Natural killer cell (primary cell): Measurements from ENCODE around the gene SCN3A. TPM values are rescaled to one million over a fixed set of nuclear protein-coding genes. Genes with fewer than 3 reads are reported as not detected.

Experiments used
- ATAC-seq, 3 donors: fragments of 150-1000 bp in 2 of 3; fragments of 200-7000 bp in 1 of 3; cut with Tn5 transposase; 1 replicate in 1 of 3; 2 replicates in 2 of 3; pipeline ENCODE4 v1.10.0; 2021; ENCODE audit warnings: mild to moderate bottlenecking in 2 of 3, moderate library complexity in 2 of 3
- DNase-seq, 2 donors: peaks; one replicate each; pipeline versions ENCODE4 v3.0.0 to v3.0.0-alpha.2; 2013 to 2021; ENCODE audit warnings: mixed read lengths in 1 of 2
- H3K27ac ChIP-seq: one replicate; pipeline ENCODE4 v1.5.1; 2013; ENCODE audit warnings: mild to moderate bottlenecking, low read length
- H3K27me3 ChIP-seq: one replicate; pipeline ENCODE4 v1.6.1; 2013; ENCODE audit warnings: low read length; ENCODE audit not compliant: control insufficient read depth, insufficient read depth
- H3K36me3 ChIP-seq: one replicate; pipeline ENCODE4 v1.6.1; 2013; ENCODE audit warnings: low read length; ENCODE audit not compliant: control insufficient read depth, insufficient read depth
- H3K4me1 ChIP-seq: one replicate; pipeline ENCODE4 v1.6.1; 2013; ENCODE audit warnings: low read length; ENCODE audit not compliant: control insufficient read depth, insufficient read depth
- H3K4me3 ChIP-seq: one replicate; pipeline ENCODE4 v1.5.1; 2013; ENCODE audit warnings: low read length
- H3K9me3 ChIP-seq: one replicate; pipeline ENCODE4 v1.6.1; 2013; ENCODE audit warnings: low read length; ENCODE audit not compliant: control insufficient read depth, insufficient read depth
- H3K27ac Mint-ChIP-seq, 2 donors: one replicate each; pipeline ENCODE4 v1.8.0; 2022; ENCODE audit warnings: mild to moderate bottlenecking in 2 of 2, mixed read lengths in 2 of 2, moderate library complexity in 1 of 2
- H3K27me3 Mint-ChIP-seq, 2 donors: one replicate each; pipeline ENCODE4 v1.8.0; 2022; ENCODE audit warnings: low read depth in 2 of 2, mixed read lengths in 2 of 2
- H3K36me3 Mint-ChIP-seq: one replicate; pipeline ENCODE4 v1.8.0; 2022; ENCODE audit warnings: mixed read lengths
- H3K4me1 Mint-ChIP-seq, 2 donors: one replicate each; pipeline ENCODE4 v1.8.0; 2022; ENCODE audit warnings: mixed read lengths in 2 of 2
- H3K4me3 Mint-ChIP-seq: one replicate; pipeline ENCODE4 v1.8.0; 2022; ENCODE audit warnings: mild to moderate bottlenecking, moderate library complexity, mixed read lengths
- H3K9me3 Mint-ChIP-seq, 2 donors: one replicate each; pipeline ENCODE4 v1.8.0; 2022; ENCODE audit warnings: mixed read lengths in 2 of 2
- WGBS: methylation state at CpG from one replicate; pipeline ENCODE4 v1.1.7; 2013; ENCODE audit warnings: missing lambda C conversion rate; ENCODE audit not compliant: insufficient coverage; 5-methylcytosine and 5-hydroxymethylcytosine counted together
- intact Hi-C: fragments of 100-400 bp; cut with micrococcal nuclease; formaldehyde crosslinking; loops from one replicate; pipeline ENCODE4 v1.14.2; 2022
- total RNA-seq, 4 donors: library from RNA; stranded (reverse); fragments of 120-200 nt in 1 of 4; gene quantifications; one replicate each; pipeline versions ENCODE4 v1.2.3 to v1.2.4, GENCODE V29; 2013 to 2022
- TF ChIP-seq, protein P1 (sequence below): fragments of 200-600 bp; IDR thresholded peaks from one replicate; pipeline ENCODE4 v1.8.0; 2022; ENCODE audit warnings: antibody characterized with exemption

Gene SCN3A
- total RNA-seq, 3 donors from 2014 or later (not counting 1 experiment from before 2014, with no cell fraction given) = 0.05 to 0.58 TPM; not detected in 1

DNA sequence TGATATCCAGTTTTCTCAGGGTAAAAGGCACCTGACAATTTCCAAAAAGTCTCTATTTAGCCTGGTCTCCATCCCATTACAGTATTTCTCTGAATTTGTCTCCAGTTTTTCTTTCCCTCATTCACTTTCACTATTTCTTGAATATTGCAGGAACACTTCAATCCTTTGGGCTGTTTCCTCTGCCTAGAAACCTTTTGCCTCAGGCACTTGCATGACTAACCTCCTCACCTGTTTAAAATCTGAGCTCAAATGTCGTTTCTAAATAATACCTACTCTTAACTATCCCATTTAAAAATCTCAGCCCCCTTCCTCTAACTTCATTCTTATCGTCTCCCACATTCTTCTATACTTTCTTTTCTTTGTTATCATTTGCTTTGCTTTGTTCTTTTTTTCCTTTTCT, 44.4 kb upstream of the SCN3A start:
- no peaks in the 10 kb centered on the region for H3K9me3 ChIP-seq
- no peaks in the 10 kb centered on the region for H3K27me3 ChIP-seq
- H3K36me3 ChIP-seq = no peaks in the 10 kb centered on the region
- no peaks in the 10 kb centered on the region for H3K4me1 Mint-ChIP-seq
- ATAC-seq (no peak), DNase-seq (no peak)
- H3K4me1 ChIP-seq = no peaks in the 10 kb centered on the region
- TF ChIP-seq, protein P1, sequence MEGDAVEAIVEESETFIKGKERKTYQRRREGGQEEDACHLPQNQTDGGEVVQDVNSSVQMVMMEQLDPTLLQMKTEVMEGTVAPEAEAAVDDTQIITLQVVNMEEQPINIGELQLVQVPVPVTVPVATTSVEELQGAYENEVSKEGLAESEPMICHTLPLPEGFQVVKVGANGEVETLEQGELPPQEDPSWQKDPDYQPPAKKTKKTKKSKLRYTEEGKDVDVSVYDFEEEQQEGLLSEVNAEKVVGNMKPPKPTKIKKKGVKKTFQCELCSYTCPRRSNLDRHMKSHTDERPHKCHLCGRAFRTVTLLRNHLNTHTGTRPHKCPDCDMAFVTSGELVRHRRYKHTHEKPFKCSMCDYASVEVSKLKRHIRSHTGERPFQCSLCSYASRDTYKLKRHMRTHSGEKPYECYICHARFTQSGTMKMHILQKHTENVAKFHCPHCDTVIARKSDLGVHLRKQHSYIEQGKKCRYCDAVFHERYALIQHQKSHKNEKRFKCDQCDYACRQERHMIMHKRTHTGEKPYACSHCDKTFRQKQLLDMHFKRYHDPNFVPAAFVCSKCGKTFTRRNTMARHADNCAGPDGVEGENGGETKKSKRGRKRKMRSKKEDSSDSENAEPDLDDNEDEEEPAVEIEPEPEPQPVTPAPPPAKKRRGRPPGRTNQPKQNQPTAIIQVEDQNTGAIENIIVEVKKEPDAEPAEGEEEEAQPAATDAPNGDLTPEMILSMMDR = no peak
- no peak overlapping the region for H3K4me3 Mint-ChIP-seq
- no peak overlapping the region for H3K27ac ChIP-seq
- intact Hi-C loops = no loop called here
- no peak overlapping the region for H3K4me3 ChIP-seq
- H3K36me3 Mint-ChIP-seq = no peaks in the 10 kb centered on the region
- peaks cover 0 to 7% of the 10 kb centered on the region in 2 donors for H3K27me3 Mint-ChIP-seq
- H3K9me3 Mint-ChIP-seq = no peaks in the 10 kb centered on the region
- H3K27ac Mint-ChIP-seq = no peak overlapping the region
- 74% methylated on average over 2 of the region's 2 CpGs for WGBS

DNA sequence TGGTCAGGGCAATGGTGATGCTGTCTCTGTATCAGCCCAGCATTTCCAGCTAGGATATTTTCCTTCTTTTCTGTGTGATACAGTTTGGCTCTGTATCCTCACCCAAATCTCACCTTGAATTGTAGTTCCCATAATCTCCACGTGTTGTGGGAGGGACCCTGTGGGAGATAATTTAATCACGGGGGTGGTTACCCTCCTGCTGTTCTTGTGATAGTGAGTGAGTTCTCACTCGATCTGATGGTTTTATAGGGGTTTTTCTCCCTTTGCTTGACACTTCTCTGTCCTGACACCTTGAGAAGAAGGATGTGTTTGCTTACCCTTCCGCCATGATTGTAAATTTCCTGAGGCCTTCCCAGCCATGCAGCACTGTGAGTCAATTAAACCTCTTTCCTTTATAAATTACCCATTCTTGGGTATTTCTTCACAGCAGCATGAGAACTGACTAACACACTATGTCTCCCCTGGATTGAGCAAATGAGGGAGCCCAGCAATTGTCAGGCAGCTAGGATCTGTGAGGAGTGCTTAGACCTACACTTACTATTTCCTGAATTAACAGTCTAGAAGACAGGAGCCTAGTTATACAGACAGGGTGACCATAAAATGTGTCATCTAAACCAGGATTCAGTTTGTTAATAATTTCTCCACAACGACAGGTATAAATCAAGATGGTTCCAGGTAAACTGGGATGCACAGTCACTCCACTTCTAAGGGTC, 41.4 kb upstream of the SCN3A start:
- Mint-ChIP-seq H3K36me3 (no peaks in the 10 kb centered on the region), H3K4me3 (no peak overlapping the region), H3K27ac (no peak overlapping the region), H3K9me3 (no peaks in the 10 kb centered on the region), H3K4me1 (no peaks in the 10 kb centered on the region), H3K27me3 (no peaks in the 10 kb centered on the region)
- Histone ChIP-seq H3K4me1 (no peaks in the 10 kb centered on the region), H3K27me3 (no peaks in the 10 kb centered on the region), H3K27ac (no peak overlapping the region), H3K4me3 (no peak overlapping the region), H3K9me3 (no peaks in the 10 kb centered on the region), H3K36me3 (no peaks in the 10 kb centered on the region)
- DNase-seq = no peak
- intact Hi-C loops = no loop called here
- ATAC-seq = no peak
- WGBS = 76% methylated on average over 4 of the region's 5 CpGs
- TF ChIP-seq, protein P1 = no peak

DNA sequence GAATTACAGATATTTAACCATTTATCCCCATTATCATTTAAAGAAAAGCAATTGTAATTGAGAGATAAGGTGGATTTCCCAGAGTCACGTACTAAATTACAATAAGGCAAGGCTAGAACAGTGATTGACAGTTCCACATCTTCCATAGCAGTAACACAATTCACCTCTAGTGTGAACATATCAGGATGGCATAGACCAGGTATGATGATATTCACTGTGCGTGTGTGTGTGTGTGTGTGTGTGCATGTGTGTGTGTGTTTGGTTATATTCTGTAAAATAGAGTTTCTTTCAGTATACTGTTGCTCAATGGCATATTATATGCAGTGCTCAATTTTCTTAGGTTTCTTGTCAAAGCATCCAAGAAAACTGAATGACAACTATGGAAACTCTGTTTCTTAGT, 37.1 kb upstream of the SCN3A start:
- no peaks in the 10 kb centered on the region for H3K36me3 Mint-ChIP-seq
- DNase-seq (no peak), ATAC-seq (no peak)
- no peaks in the 10 kb centered on the region for H3K36me3 ChIP-seq
- no peaks in the 10 kb centered on the region for H3K4me1 ChIP-seq
- WGBS = 73% methylated on average over 1 of the region's 2 CpGs
- no peak overlapping the region for H3K4me3 Mint-ChIP-seq
- TF ChIP-seq, protein P1 = no peak
- H3K4me3 ChIP-seq = no peak overlapping the region
- peaks cover 0 to 2% of the 10 kb centered on the region in 2 donors for H3K9me3 Mint-ChIP-seq
- H3K27ac Mint-ChIP-seq = no peak overlapping the region
- intact Hi-C loops = no loop called here
- no peaks in the 10 kb centered on the region for H3K9me3 ChIP-seq
- no peaks in the 10 kb centered on the region for H3K27me3 Mint-ChIP-seq
- H3K27ac ChIP-seq = no peak overlapping the region
- no peaks in the 10 kb centered on the region for H3K27me3 ChIP-seq
- no peaks in the 10 kb centered on the region for H3K4me1 Mint-ChIP-seq
